ENCODE data around the gene ANTXRL. TPM values are rescaled to one million over a fixed set of nuclear protein-coding genes. Genes with fewer than 3 reads are reported as not detected.
"Not testable (repeated sequence)": the region's sequence is repeated elsewhere in the genome, so short reads cannot be mapped to it uniquely, and the experiment has no call there.

ANTXRL gene
- total RNA-seq, 2 experiments from 2014 or later = not detected

GRCh38 chr10:46297406-46298204, 10.8 kb downstream of the ANTXRL start:
- no peak for DNase-seq
- POLR2A ChIA-PET = no interaction called here

DNA sequence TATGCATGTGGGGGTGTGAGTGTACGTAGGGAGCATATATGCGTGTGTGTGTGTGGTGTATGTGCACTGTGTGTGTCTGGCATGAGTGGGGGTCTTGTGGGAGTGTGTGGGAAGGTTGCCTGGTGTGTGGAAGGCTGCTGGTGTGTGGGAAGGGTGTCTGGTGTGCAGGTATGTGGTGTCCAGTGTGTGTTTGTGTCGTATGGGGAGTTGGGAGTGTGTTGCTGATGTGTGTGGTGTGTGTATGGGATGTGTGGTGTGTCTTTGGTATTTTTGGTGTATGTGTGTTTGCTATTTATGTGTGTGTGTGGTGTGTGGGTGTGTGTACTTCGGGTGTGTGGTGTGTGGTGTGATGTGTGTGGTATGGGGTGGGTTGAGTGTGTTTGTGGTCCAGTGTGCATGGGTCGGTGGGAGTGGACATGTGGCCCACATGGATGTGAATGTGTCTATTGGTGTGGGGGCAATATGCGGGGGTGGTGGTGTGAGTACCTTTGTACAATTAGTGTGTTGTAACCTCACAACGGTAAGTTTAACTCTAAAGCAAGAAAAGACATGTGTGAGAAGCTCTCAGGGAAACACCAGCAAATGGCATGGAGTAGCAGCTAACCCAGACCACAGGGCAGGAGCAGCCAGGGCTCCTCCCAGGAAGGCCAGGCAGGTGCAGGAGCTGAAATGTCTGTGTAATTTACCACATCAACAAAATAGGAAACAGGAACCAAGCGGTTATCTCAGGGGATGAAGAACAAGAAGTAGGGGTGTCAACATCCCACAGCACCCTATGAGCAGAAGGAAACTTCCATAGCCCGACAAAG, 11.9 kb downstream of the ANTXRL start:
- no peak overlapping the region for H3K4me3 Mint-ChIP-seq
- DNase-seq = peak; percentile 28
- peak; percentile 54 for ATAC-seq (ENCODE audit: low read depth)
- peaks cover 22% of the 10 kb centered on the region for H3K4me1 Mint-ChIP-seq
- POLR2A ChIA-PET = interaction anchor here (0.6 to 1.6 kb wide), 3 partner anchors 14 to 271 kb away, joined by 4 to 6 read pairs (median 5); no protein-coding TSS in a partner anchor
- no peaks in the 10 kb centered on the region for H3K36me3 Mint-ChIP-seq
- H3K9me3 Mint-ChIP-seq = no peaks in the 10 kb centered on the region
- H3K27ac Mint-ChIP-seq = peak overlapping the region; percentile 53
- no peaks in the 10 kb centered on the region for H3K27me3 Mint-ChIP-seq

More at GRCh38 chr10:46297406-46298204, 10.8 kb downstream of the ANTXRL start:
- H3K27me3 Mint-ChIP-seq = no peaks in the 10 kb centered on the region
- H3K36me3 Mint-ChIP-seq = no peaks in the 10 kb centered on the region
- no peak overlapping the region for H3K27ac Mint-ChIP-seq
- H3K9me3 Mint-ChIP-seq = no peaks in the 10 kb centered on the region
- peaks cover 20% of the 10 kb centered on the region for H3K4me1 Mint-ChIP-seq
- peak; percentile 41 for ATAC-seq (ENCODE audit: low read depth)
- no peak overlapping the region for H3K4me3 Mint-ChIP-seq

- H3K36me3 Mint-ChIP-seq = no peaks in the 10 kb centered on the region
- no peaks in the 10 kb centered on the region for H3K9me3 Mint-ChIP-seq
- DNase-seq (peak; percentile 29), ATAC-seq (ENCODE audit: low read depth) (peak; percentile 15)
- no peak overlapping the region for H3K4me3 Mint-ChIP-seq
- H3K27ac Mint-ChIP-seq = peak overlapping the region; percentile 76
- peaks cover 22% of the 10 kb centered on the region for H3K4me1 Mint-ChIP-seq
- H3K27me3 Mint-ChIP-seq = no peaks in the 10 kb centered on the region
- POLR2A ChIA-PET = interaction anchor here (1.0 to 1.6 kb wide), 2 partner anchors 14 to 29 kb away, joined by 4 to 5 read pairs; no protein-coding TSS in a partner anchor
These were observed 12.4 kb downstream of the ANTXRL start for GRCh38 chr10:46299286-46299535.

DNA sequence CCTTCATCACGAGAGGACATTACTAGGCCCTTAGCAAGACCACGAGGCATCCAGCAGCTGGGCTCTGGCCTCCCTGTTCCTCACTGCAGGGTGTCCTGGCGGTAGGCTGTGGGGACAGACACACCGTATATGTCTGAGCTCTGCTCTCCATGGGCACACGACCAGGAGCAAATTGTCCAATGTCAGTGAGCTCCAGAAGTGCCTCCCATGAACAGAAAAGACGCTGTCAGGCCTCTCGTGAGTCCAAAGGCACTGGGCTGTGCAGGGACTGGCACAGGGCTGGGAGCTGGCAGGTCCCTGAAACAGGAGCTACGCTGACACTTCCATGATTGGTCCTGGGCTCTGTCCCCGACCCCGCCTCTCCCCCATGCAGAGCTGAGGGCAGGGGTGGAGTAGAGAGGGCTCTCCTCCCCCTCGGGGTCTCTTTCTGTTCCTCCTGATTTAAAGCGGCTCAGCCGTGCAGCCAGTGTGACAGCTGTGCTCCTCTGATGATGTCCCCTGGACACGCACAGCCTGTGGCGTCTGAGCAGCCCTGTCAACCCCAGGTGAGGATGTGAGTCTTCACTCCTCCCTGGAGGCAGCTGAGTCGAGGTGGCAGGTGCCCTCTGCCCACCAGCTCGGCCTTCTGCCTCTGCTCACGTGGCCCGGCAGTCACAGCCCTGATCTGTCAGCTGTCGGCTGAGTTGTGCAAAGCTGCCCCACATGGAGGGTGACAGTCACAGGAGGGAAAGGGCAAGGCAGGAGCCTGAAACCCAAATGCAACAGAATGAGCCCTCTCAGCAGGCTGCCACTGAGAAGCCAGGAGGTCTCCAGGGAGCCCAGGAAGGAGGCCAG, 13.0 kb downstream of the ANTXRL start:
- H3K27ac Mint-ChIP-seq = peak overlapping the region; percentile 76
- H3K9me3 Mint-ChIP-seq = no peaks in the 10 kb centered on the region
- peaks cover 22% of the 10 kb centered on the region for H3K4me1 Mint-ChIP-seq
- H3K36me3 Mint-ChIP-seq = no peaks in the 10 kb centered on the region
- H3K4me3 Mint-ChIP-seq = no peak overlapping the region
- peaks cover 2% of the 10 kb centered on the region for H3K27me3 Mint-ChIP-seq
- ATAC-seq (ENCODE audit: low read depth) (no peak), DNase-seq (peak; percentile 25)
- POLR2A ChIA-PET = interaction anchor here (1.0 to 1.6 kb wide), 2 partner anchors 15 to 30 kb away, joined by 4 to 5 read pairs; no protein-coding TSS in a partner anchor

- H3K9me3 Mint-ChIP-seq, POLR2A ChIA-PET: not testable (repeated sequence)
These were observed 13.5 kb downstream of the ANTXRL start for GRCh38 chr10:46300370-46300711.

DNA sequence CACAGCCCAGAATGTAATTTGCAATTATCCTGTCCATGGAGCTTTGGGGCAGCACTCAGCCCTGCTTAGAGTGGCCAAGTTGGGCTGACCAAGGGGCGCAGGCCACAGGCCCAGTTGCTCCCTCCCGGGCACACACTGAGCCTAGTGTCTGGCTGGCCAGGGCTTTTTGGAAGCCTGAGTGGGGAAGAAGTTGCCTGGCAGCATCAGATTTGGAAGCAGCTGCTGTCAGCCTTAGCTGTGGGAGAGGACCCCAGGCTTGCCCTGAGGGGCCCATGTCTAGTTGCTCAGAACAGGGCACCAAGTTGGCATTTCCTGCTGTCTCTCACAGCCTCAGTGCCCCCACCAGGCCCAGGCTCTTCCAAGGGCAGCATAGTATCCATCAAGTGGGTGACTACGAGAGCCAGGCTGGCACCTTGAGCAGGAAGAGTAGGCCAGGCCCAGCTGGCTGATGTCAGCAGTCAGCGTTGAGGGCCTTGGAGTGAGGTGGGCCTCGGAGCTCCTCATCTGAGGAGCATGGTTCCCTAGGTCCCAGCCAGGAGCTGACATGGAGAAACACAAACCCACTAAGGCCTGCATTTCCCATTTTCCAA, 14.4 kb downstream of the ANTXRL start:
- H3K4me3 Mint-ChIP-seq = no peak overlapping the region
- H3K27ac Mint-ChIP-seq = peak overlapping the region; percentile 15
- DNase-seq = peak; percentile 28
- H3K9me3 Mint-ChIP-seq = no peaks in the 10 kb centered on the region
- peaks cover 13% of the 10 kb centered on the region for H3K27me3 Mint-ChIP-seq
- H3K4me1 Mint-ChIP-seq = peaks cover 22% of the 10 kb centered on the region
- POLR2A ChIA-PET = no interaction called here
- no peaks in the 10 kb centered on the region for H3K36me3 Mint-ChIP-seq
- no peak for ATAC-seq (ENCODE audit: low read depth)

More at GRCh38 chr10:46300370-46300711, 13.5 kb downstream of the ANTXRL start:
- H3K27ac Mint-ChIP-seq; ATAC-seq (ENCODE audit: low read depth); H3K27me3 Mint-ChIP-seq; H3K4me3 Mint-ChIP-seq; H3K36me3 Mint-ChIP-seq: not testable (repeated sequence)
- peaks cover 22% of the 10 kb centered on the region for H3K4me1 Mint-ChIP-seq
- DNase-seq = peak; percentile 26

GRCh38 chr10:46301721-46302479, 15.1 kb downstream of the ANTXRL start:
- DNase-seq (peak; percentile 22), ATAC-seq (ENCODE audit: low read depth) (no peak)
- Mint-ChIP-seq H3K9me3 (no peaks in the 10 kb centered on the region), H3K36me3 (no peaks in the 10 kb centered on the region), H3K4me1 (peaks cover 22% of the 10 kb centered on the region), H3K27me3 (peaks cover 16% of the 10 kb centered on the region), H3K4me3 (no peak overlapping the region), H3K27ac (no peak overlapping the region)
- POLR2A ChIA-PET = no interaction called here

DNA sequence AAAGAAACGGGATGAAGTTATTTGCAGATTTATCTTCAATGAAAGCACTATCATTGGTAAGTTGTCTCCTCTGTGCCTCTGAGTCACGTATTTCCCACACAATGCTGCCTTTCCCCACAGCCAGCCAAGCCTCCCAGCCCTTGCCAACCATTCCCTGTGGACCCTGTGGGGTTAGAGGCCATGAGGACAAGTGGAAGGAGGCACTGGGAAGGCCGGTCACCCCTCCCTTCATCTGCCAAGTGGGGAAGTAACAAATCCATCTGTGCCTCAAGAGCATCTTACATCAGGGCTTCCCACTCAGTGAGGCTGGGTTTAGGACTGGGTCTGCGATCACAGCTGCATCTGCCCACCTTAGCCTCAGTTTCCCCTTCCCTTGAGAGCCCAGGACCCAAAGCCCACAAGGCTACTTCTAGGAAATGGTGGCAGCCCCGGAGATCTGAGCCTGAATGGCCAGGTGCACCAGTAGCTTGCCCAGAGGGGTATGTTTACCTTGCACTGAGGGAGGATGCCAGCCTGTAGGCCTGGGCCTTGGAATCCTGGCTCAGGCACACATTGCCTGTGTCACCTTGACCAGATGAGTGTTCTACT, 16.1 kb downstream of the ANTXRL start:
- H3K9me3 Mint-ChIP-seq; POLR2A ChIA-PET; H3K27ac Mint-ChIP-seq; H3K36me3 Mint-ChIP-seq; H3K4me3 Mint-ChIP-seq; ATAC-seq (ENCODE audit: low read depth): not testable (repeated sequence)
- H3K27me3 Mint-ChIP-seq = peaks cover 16% of the 10 kb centered on the region
- H3K4me1 Mint-ChIP-seq = peaks cover 20% of the 10 kb centered on the region
- DNase-seq = peak; percentile 21

- H3K4me1 Mint-ChIP-seq = peaks cover 8% of the 10 kb centered on the region
- no peak overlapping the region for H3K27ac Mint-ChIP-seq
- no peaks in the 10 kb centered on the region for H3K9me3 Mint-ChIP-seq
- no peaks in the 10 kb centered on the region for H3K36me3 Mint-ChIP-seq
- ATAC-seq (ENCODE audit: low read depth) (no peak), DNase-seq (no peak)
- POLR2A ChIA-PET = no interaction called here
- no peak overlapping the region for H3K4me3 Mint-ChIP-seq
- H3K27me3 Mint-ChIP-seq = peaks cover 16% of the 10 kb centered on the region
These were observed 17.3 kb downstream of the ANTXRL start for GRCh38 chr10:46304062-46304461.

DNA sequence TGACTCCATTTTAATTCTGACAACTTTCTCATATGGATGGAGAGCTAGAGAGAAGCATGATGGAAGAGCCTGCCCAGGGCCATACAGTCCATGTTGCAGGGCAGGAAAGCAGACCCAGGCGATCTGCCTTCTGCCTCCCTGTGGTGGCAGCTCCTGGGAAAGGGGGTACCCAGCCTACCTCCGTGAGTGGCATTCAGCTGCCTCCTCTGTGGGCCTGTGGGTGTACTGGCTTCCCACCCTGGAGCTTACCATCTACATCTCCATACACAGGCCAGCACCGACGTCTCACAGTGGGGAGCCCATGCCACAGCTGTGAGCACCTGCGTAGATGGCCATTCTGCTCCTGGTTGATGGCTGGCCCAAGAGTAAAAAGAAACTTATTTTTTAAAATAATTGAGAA, 17.9 kb downstream of the ANTXRL start:
- peaks cover 16% of the 10 kb centered on the region for H3K27me3 Mint-ChIP-seq
- DNase-seq; ATAC-seq (ENCODE audit: low read depth); POLR2A ChIA-PET; H3K36me3 Mint-ChIP-seq; H3K4me1 Mint-ChIP-seq; H3K4me3 Mint-ChIP-seq; H3K9me3 Mint-ChIP-seq; H3K27ac Mint-ChIP-seq: not testable (repeated sequence)

DNA sequence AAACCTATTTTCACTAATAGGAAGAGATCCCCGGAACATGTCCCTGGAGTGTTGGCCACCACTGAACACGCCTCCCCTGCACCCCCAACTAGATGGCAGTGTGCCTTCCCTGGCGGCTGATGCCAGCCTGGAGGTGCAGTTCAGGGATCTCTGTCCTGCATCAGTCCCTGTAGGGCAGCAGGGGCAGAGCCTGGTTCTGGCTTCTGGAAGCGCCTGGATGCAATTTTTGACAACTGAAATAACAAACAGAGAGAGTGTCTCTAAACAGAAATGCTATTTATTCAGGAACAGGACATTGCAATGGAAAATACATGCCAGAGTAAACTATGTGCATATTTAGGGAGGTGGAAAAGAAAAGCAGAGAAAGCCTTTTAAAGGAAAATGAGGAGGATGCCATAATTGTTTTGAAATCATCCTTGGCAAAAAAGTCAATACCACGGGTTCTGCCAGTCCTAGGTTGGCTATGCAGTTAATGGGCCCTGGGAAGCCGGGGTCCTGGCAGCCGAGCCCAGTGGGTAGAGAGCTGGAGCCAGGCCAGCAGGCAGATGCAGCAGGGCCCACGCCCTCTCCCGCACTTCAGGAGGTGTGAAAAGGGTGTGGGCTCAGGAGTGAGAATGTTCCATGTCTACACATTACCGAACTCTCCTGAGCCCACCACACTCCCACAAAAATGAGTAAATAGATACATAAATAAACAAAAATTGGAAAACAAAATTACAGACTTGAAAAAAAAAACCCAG, 18.5 kb downstream of the ANTXRL start:
- Mint-ChIP-seq H3K9me3 (no peaks in the 10 kb centered on the region), H3K27ac (no peak overlapping the region), H3K27me3 (peaks cover 16% of the 10 kb centered on the region), H3K4me1 (peaks cover 7% of the 10 kb centered on the region), H3K4me3 (no peak overlapping the region), H3K36me3 (no peaks in the 10 kb centered on the region)
- ATAC-seq (ENCODE audit: low read depth) (no peak), DNase-seq (no peak)
- POLR2A ChIA-PET = no interaction called here

DNA sequence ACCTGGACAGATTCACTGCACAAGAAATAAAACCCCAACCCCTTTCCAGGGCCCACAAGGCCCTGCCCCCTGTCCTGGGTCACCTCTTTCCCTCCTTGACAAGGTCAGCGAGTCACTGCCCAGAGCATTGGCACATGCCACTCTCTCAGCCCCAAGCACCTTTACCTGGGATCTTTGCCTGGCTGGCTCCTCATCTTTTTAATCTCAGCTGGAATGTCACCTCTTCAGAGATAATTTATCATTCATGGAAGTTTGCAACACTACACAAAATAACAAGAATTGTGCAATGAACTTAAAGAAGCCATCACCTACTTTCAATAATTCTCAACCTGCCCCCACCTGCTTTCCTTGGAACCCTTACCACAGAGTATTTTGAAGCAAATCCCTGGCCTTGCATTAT, 19.2 kb downstream of the ANTXRL start:
- Mint-ChIP-seq H3K36me3 (no peaks in the 10 kb centered on the region), H3K9me3 (no peaks in the 10 kb centered on the region), H3K4me3 (no peak overlapping the region), H3K27ac (no peak overlapping the region), H3K27me3 (peaks cover 16% of the 10 kb centered on the region), H3K4me1 (peaks cover 5% of the 10 kb centered on the region)
- ATAC-seq (ENCODE audit: low read depth) = no peak
- DNase-seq = no peak
- POLR2A ChIA-PET = no interaction called here

Data from activated naive CD8-positive, alpha-beta T cell treated with anti-CD3 and anti-CD28 coated beads, Interleukin-2, amount 10 ng/mL, durations not matched to agents 7 days and 5 days (primary cell).